Neural cell (in vitro differentiated cells): Measurements from ENCODE around the gene NUCB2. TPM values are rescaled to one million over a fixed set of nuclear protein-coding genes. Genes with fewer than 3 reads are reported as not detected.

ENCODE experiments used
- H2AFZ ChIP-seq: fragments of 200-600, 300-800 bp; sonication (generic), shearing (Covaris generic); 2 replicates; pipeline ENCODE4 v1.6.0; 2014; ENCODE audit warnings: low read depth, mild to moderate bottlenecking, antibody characterized with exemption, low read length, moderate library complexity
- H3F3A ChIP-seq: fragments of 200-600 bp; shearing (Covaris generic); 2 replicates; pipeline ENCODE4 v1.6.1; 2016; ENCODE audit warnings: mild to moderate bottlenecking, moderate library complexity, mixed read lengths, antibody characterized with exemption, low read length; ENCODE audit not compliant: insufficient read depth, poor library complexity, severe bottlenecking
- H3K27ac ChIP-seq: fragments of 200-600, 300-800 bp; sonication (generic), shearing (Covaris generic); 2 replicates; pipeline ENCODE4 v1.5.1; 2014; ENCODE audit warnings: mild to moderate bottlenecking, low read length, moderate library complexity
- H3K27me3 ChIP-seq: fragments of 300-800, 200-600 bp; sonication (generic), shearing (Covaris generic); 2 replicates; pipeline ENCODE4 v1.6.0; 2014; ENCODE audit warnings: mild to moderate bottlenecking, low read depth, low read length, moderate library complexity; ENCODE audit not compliant: insufficient read depth
- H3K36me3 ChIP-seq: fragments of 300-800, 200-600 bp; sonication (generic), shearing (Covaris generic); 2 replicates; pipeline ENCODE4 v1.5.1; 2014; ENCODE audit warnings: mild to moderate bottlenecking, antibody characterized with exemption, low read length, moderate library complexity; ENCODE audit not compliant: insufficient read depth
- H3K4me2 ChIP-seq: fragments of 300-800, 200-600 bp; sonication (generic), shearing (Covaris generic); 2 replicates; pipeline ENCODE4 v1.6.0; 2014; ENCODE audit warnings: mild to moderate bottlenecking, low read length
- H3K4me3 ChIP-seq: fragments of 300-800, 200-600 bp; sonication (generic), shearing (Covaris generic); 2 replicates; pipeline ENCODE4 v1.5.1; 2014; ENCODE audit warnings: mild to moderate bottlenecking, low read length, moderate library complexity
- H3K79me2 ChIP-seq: fragments of 200-600 bp; shearing (Covaris generic); replicated peaks from 2 replicates; pipeline ENCODE4 v1.6.0; 2014; ENCODE audit warnings: mild to moderate bottlenecking, low read length, moderate library complexity; ENCODE audit not compliant: insufficient read depth
- H3K9ac ChIP-seq: fragments of 300-800, 200-600 bp; sonication (generic), shearing (Covaris generic); 2 replicates; pipeline ENCODE4 v1.6.1; 2016; ENCODE audit warnings: mild to moderate bottlenecking, low read length, mixed read lengths
- H3K9me2 ChIP-seq: fragments of 200-600 bp; shearing (Covaris generic); 2 replicates; pipeline ENCODE4 v1.6.1; 2016; ENCODE audit warnings: mild to moderate bottlenecking, low read length, mixed read lengths; ENCODE audit not compliant: insufficient read depth
- H3K9me3 ChIP-seq: fragments of 200-600, 300-800 bp; sonication (generic), shearing (Covaris generic); 2 replicates; pipeline ENCODE4 v1.6.1; 2016; ENCODE audit warnings: mild to moderate bottlenecking, mixed run types, low read length, moderate library complexity, mixed read lengths
- H4K20me1 ChIP-seq: fragments of 200-600 bp; shearing (Covaris generic); 2 replicates; pipeline ENCODE4 v1.6.1; 2016; ENCODE audit warnings: mild to moderate bottlenecking, mixed run types; ENCODE audit not compliant: insufficient read depth
- EP300 ChIP-seq: fragments of 450-650 bp; conservative IDR thresholded peaks from 2 replicates; pipeline ENCODE4 v1.6.1; 2014; ENCODE audit warnings: antibody characterized with exemption, mild to moderate bottlenecking, moderate library complexity; ENCODE audit not compliant: poor library complexity, severe bottlenecking
- EZH2 ChIP-seq: fragments of 200-600, 300-800 bp; shearing (Covaris generic), sonication (generic); IDR thresholded peaks from 2 replicates; pipeline ENCODE4 v1.6.1; 2014; ENCODE audit warnings: antibody characterized with exemption, low read length, borderline replicate concordance, mild to moderate bottlenecking; ENCODE audit not compliant: insufficient read depth, poor library complexity, severe bottlenecking
- MXI1 ChIP-seq: fragments of 450-650 bp; conservative IDR thresholded peaks from 2 replicates; pipeline ENCODE4 v1.6.1; 2014; ENCODE audit warnings: antibody characterized with exemption, mild to moderate bottlenecking; ENCODE audit not compliant: poor library complexity, severe bottlenecking
- POLR2AphosphoS5 ChIP-seq: IDR thresholded peaks from 2 replicates; pipeline ENCODE4 v1.6.1; 2012
- RAD21 ChIP-seq: fragments of 450-650 bp; conservative IDR thresholded peaks from 2 replicates; pipeline ENCODE4 v1.6.1; 2014; ENCODE audit warnings: antibody characterized with exemption, mild to moderate bottlenecking, moderate library complexity
- SMC3 ChIP-seq: fragments of 450-650 bp; conservative IDR thresholded peaks from 2 replicates; pipeline ENCODE4 v1.6.1; 2014; ENCODE audit warnings: antibody characterized with exemption, mild to moderate bottlenecking, moderate library complexity; ENCODE audit not compliant: poor library complexity
- TAF1 ChIP-seq: IDR thresholded peaks from 2 replicates; pipeline ENCODE4 v1.6.1; 2012; ENCODE audit warnings: low read depth
- polyA plus RNA-seq: library from polyadenylated mRNA; depleted of rRNA; stranded (reverse); fragments of >200 nt; gene quantifications from 2 replicates; pipeline ENCODE4 v1.2.3, GENCODE V29; 2014
- TF ChIP-seq, protein P1 (sequence below): fragments of 450-650 bp; IDR thresholded peaks from 2 replicates; pipeline ENCODE4 v1.5.1; 2014; ENCODE audit warnings: antibody characterized with exemption, mild to moderate bottlenecking, moderate library complexity; ENCODE audit not compliant: poor library complexity, severe bottlenecking
- TF ChIP-seq, protein P2 (sequence below): IDR thresholded peaks from 2 replicates; pipeline ENCODE4 v1.6.1; 2012; ENCODE audit warnings: borderline replicate concordance

NUCB2 gene
- polyA plus RNA-seq, 1 donor from 2014 or later = 120 TPM

DNA sequence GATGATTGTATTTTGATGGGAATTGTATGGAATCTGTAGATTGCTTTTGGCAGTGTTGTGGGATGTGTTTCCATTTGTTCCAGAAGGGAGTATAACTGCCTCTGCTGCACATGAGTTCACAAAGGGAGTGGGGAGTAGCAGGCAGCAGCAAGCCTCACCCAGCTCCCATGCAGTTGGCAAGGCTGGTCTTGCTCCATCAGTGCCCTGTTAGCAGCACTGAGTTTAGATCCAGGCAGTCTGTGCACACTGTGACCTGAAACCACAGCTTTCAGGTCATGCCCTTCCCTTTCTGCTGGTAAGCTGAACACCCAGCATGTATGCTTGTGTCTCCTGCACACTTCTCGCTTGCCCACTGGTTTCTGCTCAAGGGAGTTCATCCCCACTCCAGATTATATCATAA, 3.7 kb upstream of the NUCB2 start:
- H3K79me2 ChIP-seq = peaks cover 3% of the 10 kb centered on the region
- H3K9me2 ChIP-seq = no peaks in the 10 kb centered on the region
- no peaks in the 10 kb centered on the region for H3K9me3 ChIP-seq
- H3F3A ChIP-seq = no peaks in the 10 kb centered on the region
- no peak overlapping the region for H3K9ac ChIP-seq
- no peak for TF ChIP-seq EZH2
- TF ChIP-seq RAD21 = no peak
- TF ChIP-seq EP300 = no peak
- TF ChIP-seq, protein P1, sequence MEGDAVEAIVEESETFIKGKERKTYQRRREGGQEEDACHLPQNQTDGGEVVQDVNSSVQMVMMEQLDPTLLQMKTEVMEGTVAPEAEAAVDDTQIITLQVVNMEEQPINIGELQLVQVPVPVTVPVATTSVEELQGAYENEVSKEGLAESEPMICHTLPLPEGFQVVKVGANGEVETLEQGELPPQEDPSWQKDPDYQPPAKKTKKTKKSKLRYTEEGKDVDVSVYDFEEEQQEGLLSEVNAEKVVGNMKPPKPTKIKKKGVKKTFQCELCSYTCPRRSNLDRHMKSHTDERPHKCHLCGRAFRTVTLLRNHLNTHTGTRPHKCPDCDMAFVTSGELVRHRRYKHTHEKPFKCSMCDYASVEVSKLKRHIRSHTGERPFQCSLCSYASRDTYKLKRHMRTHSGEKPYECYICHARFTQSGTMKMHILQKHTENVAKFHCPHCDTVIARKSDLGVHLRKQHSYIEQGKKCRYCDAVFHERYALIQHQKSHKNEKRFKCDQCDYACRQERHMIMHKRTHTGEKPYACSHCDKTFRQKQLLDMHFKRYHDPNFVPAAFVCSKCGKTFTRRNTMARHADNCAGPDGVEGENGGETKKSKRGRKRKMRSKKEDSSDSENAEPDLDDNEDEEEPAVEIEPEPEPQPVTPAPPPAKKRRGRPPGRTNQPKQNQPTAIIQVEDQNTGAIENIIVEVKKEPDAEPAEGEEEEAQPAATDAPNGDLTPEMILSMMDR = no peak
- TF ChIP-seq, protein P2, sequence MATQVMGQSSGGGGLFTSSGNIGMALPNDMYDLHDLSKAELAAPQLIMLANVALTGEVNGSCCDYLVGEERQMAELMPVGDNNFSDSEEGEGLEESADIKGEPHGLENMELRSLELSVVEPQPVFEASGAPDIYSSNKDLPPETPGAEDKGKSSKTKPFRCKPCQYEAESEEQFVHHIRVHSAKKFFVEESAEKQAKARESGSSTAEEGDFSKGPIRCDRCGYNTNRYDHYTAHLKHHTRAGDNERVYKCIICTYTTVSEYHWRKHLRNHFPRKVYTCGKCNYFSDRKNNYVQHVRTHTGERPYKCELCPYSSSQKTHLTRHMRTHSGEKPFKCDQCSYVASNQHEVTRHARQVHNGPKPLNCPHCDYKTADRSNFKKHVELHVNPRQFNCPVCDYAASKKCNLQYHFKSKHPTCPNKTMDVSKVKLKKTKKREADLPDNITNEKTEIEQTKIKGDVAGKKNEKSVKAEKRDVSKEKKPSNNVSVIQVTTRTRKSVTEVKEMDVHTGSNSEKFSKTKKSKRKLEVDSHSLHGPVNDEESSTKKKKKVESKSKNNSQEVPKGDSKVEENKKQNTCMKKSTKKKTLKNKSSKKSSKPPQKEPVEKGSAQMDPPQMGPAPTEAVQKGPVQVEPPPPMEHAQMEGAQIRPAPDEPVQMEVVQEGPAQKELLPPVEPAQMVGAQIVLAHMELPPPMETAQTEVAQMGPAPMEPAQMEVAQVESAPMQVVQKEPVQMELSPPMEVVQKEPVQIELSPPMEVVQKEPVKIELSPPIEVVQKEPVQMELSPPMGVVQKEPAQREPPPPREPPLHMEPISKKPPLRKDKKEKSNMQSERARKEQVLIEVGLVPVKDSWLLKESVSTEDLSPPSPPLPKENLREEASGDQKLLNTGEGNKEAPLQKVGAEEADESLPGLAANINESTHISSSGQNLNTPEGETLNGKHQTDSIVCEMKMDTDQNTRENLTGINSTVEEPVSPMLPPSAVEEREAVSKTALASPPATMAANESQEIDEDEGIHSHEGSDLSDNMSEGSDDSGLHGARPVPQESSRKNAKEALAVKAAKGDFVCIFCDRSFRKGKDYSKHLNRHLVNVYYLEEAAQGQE = no peak
- no peak for TF ChIP-seq POLR2AphosphoS5
- TF ChIP-seq SMC3 = no peak
- no peak for TF ChIP-seq MXI1
- TF ChIP-seq TAF1 = no peak
- no peak overlapping the region for H3K4me3 ChIP-seq
- no peaks in the 10 kb centered on the region for H4K20me1 ChIP-seq
- H3K36me3 ChIP-seq = no peaks in the 10 kb centered on the region
- no peak overlapping the region for H3K27ac ChIP-seq
- no peaks in the 10 kb centered on the region for H3K27me3 ChIP-seq
- no peak overlapping the region for H2AFZ ChIP-seq
- H3K4me2 ChIP-seq = no peak overlapping the region

DNA sequence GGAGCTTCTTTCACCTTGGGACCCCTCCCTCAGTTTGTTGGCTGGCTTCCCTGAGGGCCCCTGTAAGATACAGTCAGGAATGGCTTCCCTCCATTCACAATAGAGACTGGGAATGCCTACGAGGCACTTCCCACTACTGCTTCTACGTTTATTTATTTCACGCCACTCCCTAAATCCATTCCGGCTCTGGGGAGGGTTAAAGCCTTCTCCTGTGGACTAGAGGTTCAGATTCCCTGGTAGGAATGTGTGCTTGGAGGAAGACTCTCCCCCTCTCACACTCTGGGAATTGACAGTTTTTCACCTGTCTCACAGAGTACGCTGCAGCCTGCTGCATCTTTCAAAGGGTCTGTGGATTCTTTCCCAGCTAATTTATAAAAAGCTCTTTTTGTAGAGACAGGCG, 3.3 kb upstream of the NUCB2 start:
- no peak overlapping the region for H3K9ac ChIP-seq
- no peak for TF ChIP-seq TAF1
- TF ChIP-seq, protein P2 = no peak
- TF ChIP-seq MXI1 = no peak
- no peak for TF ChIP-seq SMC3
- no peak for TF ChIP-seq RAD21
- TF ChIP-seq, protein P1 = no peak
- no peak for TF ChIP-seq EZH2
- TF ChIP-seq EP300 = no peak
- no peak for TF ChIP-seq POLR2AphosphoS5
- H3K4me2 ChIP-seq = no peak overlapping the region
- no peak overlapping the region for H3K4me3 ChIP-seq
- H3K9me3 ChIP-seq = no peaks in the 10 kb centered on the region
- no peaks in the 10 kb centered on the region for H3F3A ChIP-seq
- no peaks in the 10 kb centered on the region for H3K9me2 ChIP-seq
- no peaks in the 10 kb centered on the region for H4K20me1 ChIP-seq
- H2AFZ ChIP-seq = no peak overlapping the region
- no peak overlapping the region for H3K27ac ChIP-seq
- no peaks in the 10 kb centered on the region for H3K36me3 ChIP-seq
- no peaks in the 10 kb centered on the region for H3K27me3 ChIP-seq
- H3K79me2 ChIP-seq = peaks cover 7% of the 10 kb centered on the region
